Stimulated activated CD8-positive, alpha-beta memory T cell treated with anti-CD3 and anti-CD28 coated beads, Interleukin-15, amount 100 ng/mL, for 1 hour (primary cell): ENCODE results near the gene GHR.
"Not testable (repeated sequence)": the region's sequence is repeated elsewhere in the genome, so short reads cannot be mapped to it uniquely, and the experiment has no call there.

Experiments
- DNase-seq: peaks from one replicate; pipeline ENCODE4 v3.0.0-alpha.2; 2020; ENCODE audit warnings: low read depth

The GHR gene

DNA sequence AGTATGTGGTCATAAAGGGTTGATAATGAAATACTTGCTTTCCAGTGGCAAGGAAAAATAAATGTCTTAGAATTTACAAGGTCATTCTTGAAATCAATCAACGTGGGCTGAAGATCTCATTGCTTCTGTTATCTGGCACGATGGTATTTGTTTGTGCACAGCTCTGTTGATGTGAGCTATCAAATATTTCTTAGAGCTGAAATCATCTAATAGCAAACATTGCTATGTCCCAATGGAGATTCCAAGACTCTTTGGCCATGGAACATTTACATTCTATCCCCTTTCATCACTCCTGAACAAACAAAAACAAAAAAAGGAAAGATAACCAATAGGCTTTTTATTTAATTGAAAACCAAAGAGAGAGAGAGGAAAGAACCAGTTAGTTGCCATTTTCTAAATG is 221.9 kb downstream of the GHR start:
- DNase-seq, result no peak

DNA sequence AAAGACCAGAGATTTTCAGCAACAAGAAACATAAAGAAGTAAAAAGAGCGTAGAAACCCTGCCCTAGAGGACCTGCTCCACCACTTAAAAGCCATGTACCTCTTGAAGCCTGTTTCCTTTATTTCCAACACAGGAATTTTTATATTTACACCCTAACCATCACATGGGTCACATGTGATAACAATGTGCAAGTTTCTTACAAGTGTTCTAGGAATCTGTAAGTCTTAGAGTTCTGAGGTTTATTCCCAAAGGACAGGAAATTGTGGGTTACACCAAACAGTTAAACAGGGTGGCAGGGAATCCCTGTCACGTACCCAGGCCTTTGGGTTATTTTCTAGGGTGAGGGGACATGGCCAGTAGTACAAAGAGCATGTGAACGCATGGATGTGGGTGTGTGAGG is 224.8 kb downstream of the GHR start:
- no peak for DNase-seq

DNA sequence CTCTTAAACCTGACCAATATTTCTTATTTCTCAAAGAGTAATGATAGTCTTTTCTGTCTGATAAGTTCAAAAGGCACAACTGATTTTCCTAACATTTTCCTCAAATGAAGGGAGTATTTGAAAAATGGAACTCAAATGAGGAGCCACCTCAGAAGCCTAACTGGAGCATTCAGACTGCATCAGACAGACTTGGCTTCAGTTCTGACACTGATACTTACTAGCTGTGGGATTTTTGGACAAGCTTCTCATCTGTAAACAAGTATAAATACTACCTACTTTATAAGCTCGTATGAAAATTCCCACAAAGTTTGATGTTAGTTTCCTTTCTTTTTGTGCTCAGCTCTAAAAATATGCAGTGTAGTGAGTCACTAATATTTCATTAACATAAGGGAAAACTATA is 225.7 kb downstream of the GHR start:
- no peak for DNase-seq

DNA sequence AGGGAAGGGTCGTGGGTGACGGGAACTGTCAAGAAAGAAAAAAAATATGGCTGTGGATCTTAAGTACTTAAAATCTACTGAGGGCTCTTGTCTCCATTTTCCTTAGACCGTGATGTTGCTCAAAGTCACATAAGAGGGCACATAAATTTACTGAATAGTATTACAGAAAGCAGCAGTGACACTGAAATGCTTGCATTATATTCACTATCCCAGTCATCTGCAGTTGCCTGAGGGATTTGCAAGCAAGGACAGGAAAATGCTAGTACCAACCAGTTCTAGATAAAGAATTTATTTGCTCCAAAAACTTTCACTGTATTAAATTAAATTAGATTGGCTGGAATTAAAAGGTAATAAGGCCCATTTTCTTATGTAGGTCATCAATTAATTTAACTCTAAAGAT is 226.8 kb downstream of the GHR start:
- no peak for DNase-seq

DNA sequence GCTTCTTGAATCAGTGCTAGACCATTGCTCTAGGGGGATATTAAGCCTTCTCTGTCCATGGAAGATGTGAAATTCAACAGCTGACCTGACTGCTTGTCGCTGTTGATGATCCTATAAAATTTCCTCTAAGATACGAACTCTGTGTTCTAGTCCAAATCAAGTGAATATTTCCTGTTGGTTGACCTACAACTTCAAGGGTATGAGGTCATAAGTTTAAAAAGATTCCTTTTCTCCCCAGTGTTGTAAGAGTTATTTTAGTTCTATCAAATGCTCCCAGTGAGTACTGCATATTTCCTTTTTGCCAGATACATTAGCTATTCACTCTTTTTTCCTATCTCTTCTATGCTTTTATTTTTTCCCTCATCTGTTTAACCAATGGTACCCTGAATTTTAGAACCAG is 230.5 kb downstream of the GHR start:
- no peak for DNase-seq

DNA sequence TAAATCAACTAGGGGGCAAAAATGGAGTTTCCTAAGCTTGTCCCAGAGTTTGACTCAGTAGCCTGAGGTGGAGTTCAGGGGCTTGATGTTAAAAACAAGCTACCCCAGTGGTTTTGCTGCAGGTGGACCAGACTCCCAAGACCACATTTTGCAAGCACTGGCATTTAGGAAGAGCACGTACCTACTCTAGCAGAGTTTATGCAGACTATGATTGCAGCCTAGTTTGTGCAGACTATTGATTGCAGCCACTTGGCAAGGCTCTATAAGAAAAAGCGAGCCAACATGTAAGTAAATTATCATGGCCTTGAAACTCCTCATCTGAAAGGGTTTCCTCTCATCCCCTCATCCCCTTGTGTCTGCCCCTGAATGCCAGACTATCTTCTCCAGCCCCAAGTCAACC is 231.4 kb downstream of the GHR start:
- DNase-seq, result no peak

DNA sequence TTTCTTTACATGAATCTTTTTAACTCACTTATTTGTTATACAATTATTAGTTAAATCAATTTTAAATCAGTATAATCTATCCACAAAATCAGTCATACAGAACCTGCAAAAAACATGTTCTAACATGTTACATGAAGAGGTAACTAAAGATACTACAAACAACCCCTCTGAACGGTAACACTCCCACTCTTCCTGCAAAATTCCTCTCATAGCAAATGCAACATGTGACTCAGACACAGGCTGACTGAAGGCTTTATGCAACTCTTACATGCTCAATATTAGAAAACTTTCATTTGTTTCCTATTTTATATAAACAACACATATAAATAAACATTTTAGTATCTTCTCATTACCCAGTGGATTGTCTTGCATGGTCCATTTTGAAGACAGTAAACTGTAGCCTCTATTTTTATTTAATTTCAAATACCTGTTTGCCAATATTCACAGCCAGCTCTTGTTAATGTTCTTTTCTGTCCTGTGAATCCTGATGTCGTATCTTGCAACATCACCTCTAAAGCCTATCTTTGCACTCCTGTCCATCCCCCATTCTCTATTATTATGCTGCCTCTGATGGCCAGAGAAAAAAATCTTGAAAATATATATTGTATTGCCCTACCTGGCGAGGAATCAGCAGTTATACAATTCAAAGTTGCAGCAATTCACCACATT is 232.9 kb downstream of the GHR start:
- no peak for DNase-seq

DNA sequence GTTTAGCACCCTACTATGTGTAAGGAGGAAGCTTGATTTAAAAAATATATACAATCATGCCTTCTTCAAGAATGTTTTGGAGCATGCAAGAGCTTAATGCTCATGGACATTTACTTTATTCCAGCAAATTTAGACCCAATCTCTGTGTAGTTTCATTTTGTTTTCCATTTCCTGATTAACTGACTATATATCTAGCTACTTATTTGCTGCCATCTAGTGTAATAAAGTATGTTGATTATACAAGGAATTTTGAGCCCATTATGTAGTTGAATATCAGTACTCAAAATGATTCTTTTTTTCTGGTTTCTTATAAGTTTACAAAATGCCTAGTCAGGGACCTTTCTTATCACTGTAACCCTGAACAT is 233.4 kb downstream of the GHR start:
- no peak for DNase-seq

DNA sequence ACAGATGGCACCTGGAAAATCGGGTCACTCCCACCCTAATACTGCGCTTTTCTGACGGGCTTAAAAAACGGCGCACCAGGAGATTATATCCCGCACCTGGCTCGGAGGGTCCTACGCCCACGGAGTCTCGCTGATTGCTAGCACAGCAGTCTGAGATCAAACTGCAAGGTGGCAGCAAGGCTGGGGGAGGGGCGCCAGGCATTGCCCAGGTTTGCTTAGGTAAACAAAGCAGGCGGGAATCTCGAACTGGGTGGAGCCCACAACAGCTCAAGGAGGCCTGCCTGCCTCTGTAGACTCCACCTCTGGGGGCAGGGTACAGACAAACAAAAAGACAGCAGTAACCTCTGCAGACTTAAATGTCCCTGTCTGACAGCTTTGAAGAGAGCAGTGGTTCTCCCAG is 236.6 kb downstream of the GHR start:
- not testable (repeated sequence) for DNase-seq

DNA sequence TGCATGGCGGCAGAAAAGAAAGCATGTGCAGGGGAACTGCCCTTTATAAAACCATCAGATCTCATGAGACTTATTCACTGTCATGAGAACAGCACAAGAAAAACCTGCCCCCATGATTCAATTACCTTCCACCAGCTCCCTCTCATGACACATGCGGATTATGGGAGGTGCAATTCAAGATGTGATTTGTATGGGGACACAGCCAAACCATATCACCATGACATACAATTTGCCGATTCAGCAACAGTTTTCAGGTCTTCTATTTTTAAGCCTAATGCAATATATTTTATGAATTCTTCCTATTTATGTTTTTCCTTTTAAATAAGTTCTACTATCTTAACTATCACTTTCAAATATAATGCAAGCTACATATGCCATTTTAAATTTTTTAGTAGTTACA is 242.6 kb downstream of the GHR start:
- no peak for DNase-seq

DNA sequence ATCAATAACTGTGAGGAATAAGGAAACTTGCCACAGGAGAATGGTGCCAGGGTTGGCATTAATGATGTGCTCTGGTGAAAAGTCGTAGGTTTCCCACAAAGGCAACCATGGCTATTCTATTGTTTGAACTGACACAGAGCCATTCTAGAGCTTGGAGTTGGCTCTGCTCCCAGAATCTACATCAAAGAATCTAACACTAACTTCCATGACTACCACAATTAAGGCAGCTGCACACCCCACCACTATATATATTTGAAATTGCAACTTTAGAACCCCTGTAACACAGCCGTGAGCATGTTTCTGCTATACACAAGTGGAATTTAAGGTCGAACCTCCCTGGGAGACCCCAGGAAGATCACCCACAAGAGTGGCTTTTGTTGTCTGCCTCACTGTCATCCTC is 243.6 kb downstream of the GHR start:
- no peak for DNase-seq

DNA sequence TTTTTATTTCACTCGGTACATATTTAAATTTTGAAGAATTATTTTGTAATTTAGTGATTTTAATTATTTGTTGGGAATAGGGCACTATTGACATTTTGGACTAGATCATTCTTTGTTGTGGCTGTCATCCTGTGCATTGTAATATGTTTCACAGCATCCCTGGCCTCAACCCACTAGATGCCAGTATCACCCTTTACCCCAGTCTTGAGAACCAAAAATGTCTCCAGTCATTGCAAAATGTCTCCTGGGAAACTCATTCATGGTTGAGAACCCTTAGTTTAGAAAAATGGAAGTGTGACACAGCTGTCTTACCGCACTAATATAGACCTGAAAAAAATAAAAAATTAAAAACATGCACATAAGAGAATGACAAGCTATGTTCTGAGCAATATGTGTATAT is 245.0 kb downstream of the GHR start:
- DNase-seq, result no peak

DNA sequence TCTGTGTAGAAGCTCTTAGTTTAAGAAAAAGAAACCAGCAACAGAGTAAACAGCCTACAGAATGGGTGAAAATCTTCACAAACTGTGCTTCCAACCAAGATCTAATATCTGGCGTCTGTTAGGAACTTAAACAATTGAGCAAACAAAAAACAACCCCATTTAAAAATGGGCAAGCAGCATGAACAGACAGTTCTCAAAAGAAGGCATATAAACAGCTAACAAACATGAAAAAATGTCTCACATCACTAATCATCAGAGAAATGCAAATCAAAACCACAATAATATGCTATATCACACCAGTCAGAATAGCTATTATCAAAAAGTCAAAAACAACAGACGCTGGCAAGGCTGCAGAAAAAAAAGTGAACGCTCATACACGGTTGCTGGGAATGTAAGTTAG is 249.7 kb downstream of the GHR start:
- DNase-seq, result no peak

DNA sequence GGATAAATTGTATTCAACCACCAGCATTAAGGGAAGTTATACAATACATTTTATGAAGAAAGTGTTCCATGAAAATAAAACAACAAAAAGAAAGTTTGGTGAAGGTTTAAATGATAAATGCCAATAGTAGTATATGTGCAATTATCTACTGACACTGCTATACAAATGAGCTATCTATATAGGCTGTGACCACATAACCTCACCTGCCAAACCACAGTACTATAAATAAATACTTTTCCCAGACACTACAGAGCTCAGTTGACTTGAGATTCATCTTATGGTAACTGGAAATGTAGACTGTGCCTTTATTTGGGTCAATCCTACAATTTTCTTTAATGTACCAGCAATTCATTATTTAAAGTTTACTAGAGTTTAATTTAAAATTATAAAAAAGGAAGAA is 252.4 kb downstream of the GHR start:
- no peak for DNase-seq

DNA sequence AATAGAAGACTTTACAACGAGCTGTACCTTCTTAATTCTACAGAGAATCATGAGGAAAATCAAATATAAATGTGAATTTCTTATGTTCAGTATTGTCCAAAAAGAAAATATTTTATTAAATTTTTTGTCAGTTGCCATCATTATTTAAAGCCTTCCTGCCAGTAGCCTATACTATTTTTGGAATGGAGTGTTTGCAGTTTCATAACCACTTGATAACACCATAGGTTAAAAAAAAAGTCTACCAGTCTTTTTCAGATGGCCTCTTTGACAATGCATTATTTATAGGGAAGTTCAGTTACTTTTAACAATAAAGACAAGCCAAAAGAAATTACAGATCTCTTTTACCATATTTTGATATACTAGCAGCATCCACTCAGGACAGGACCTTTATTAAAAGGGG is 253.1 kb downstream of the GHR start:
- DNase-seq, result no peak

DNA sequence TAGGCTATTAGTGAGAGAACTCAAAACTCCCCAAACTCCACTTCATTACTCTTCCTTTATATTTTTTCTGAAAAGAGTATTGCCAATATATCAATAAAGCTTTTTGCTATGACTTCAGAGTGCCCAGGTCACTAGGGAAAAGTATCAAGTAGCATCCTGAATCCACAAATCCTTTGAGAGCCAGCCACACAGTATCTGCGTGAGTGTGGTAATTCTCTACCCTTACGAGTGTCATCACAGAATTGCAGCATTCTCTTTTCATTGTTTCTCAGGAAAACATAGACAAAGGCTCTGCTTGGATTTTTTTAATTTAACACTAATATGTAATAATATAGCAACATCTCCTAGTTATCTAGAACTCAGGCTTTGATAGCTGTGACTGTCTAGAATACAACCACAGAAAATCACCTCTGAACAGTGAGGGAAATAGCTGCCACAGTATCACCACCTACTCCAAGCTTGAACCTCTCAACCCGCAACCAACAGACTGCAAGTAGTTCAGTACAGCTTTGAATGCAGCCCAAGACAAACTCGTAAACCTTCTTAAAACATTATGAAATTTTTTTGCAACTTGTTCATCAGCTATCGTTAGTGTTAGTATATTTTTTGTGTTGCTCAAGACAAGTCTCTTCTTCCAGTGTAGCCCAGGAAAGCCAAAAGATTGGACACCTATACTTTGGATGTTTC is 254.1 kb downstream of the GHR start:
- DNase-seq, result no peak

DNA sequence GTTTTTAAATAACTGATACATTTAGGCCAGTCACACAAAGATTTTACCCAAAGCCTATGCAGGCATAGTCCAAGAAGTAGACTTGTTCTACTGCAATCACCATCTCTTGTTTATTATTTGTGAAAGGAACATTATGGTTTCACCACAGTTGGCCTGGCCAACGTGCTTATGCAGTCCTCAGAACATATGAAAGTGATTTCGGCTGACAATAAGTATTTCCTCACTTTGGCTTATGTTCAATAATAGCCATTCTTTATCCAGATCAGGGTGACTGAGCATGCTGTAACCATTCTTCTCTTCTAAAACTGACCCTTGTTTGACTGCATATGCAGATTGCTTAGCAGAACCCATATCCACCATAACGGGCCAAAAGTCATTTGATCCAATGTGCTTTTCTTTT is 256.8 kb downstream of the GHR start:
- DNase-seq, result no peak

DNA sequence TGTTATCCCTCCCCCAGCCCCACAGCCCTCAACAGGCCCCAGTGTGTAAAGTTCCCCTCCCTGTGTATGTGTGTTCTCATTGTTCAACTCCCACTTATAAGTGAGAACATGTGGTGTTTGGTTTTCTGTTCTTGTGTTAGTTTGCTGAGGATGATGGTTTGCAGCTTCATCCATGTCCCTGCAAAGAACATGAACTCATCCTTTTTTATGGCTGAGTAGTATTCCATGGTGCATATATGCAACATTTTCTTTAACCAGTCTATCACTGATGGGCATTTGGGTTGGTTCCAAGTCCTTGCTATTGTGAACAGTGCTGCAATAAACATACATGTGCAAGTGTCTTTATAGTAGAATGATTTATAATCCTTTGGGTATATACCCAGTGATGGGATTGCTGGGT is 261.8 kb downstream of the GHR start:
- DNase-seq, result not testable (repeated sequence)

DNA sequence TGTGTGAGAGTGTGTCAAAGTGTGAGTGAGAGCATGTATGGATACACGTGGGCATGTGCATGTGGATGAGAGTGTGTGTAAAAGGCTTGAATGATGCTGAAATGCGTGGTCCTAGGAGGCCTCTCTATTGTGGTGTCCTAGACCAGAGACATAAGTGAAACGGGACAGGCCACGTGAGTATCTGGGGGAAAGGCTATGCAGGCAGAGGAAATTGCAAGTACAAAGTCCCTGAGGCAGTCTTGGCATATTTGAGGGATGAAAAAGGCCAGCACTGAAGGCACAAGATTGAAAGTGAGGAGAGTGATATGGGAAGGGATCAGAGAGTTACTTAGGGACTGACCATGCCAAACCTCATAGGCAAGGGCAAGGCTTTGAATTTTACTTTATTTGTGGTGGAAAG is 266.2 kb downstream of the GHR start:
- DNase-seq, result no peak

DNA sequence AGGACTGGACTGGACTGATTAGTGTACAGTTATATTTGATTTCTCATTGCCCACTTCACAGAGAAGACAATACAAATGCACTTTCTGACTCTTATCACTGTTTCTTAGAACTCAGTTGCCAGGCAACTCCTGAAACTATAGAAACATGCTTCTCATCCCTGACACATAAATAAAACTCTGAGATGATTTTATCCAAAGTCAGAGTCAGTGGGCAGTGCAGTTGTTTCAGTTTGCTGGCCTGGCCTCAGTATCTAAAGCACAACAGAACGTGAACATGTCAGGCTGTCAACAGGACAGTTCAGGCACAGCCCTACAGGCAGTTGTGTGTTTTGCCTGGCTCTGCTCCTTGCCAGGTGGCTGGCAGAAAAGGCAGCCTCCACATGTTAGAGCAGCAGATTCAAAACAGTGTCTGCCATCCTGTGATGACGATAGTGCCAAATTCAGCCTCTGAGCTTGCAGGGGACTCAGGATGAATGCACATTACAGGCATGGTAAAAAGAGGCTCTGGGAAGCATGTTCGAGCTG is 268.2 kb downstream of the GHR start:
- DNase-seq, result no peak

DNA sequence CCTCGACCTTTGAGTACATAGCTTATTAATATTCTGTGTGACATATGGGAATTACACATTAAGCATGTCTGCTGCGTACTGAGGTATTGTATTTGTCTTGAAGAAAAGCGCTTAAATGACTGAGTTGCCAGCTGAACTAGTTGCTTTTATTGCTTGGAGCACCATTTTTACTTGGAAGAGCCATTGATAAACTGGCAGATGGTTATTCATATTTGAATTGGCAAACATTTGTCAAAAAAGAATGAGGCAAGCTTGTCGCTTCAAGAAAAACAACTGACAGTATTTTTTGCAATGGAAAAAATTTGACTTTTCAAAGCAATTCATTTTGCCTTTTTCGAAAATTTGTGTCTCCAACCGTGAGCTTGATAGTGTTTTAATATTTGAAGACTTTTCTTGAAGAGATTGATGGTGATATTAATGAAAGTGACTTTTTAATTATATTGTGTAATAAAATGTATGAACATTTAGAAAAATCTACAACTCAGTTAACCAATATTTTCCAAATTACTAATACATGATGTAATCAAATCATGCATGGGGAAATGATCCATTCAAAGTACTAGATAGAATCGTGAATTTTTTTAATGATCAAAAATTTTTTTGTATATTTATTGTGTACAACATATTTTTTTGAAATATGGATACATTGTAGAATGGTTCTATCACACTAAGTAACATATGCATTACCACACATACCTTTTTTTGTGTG is 278.3 kb downstream of the GHR start:
- no peak for DNase-seq

DNA sequence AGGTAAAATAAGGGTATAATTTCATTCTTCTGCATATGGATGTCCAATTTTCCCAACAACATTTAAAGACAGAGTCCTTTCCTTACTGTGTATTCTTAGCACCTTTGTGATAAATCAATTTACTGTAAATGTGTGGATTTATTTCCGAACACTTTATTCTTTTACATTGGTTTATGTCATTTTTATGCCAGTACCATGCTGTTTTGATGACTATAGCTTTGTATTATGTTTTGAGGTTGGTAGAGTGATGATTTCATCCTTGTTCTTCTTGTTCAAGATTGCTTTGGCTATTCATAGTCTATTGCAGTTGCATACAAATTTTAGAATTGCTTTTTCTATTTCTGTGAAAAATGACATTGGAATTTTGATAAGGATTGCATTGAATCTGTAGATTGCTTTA is 280.0 kb downstream of the GHR start:
- no peak for DNase-seq

DNA sequence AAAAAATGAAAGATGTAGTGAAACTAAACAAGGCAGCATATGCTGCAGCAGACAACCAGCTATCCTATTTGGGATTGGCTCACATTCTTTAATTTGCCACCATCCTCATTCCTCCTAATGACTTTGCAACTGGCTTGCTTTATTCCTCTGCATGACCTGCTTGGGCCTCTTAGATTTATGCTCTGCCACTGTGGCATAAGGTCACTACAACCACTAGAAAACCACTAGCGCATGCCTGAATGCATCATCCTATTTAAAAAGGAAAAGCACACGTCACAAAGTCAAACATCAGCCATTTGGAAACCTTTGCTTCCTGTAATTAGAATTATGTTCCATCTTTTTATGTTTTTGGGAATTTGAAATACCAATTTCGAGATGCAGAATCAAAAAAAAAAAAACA is 292.5 kb downstream of the GHR start:
- DNase-seq, result no peak
